GM19463 (cell line): ENCODE results near the gene COX20.

Experiments used
- ATAC-seq: cut with Tn5 transposase; IDR thresholded peaks from one replicate; pipeline ENCODE4 v1.9.1; 2021; ENCODE audit warnings: mild to moderate bottlenecking, moderate library complexity; ENCODE audit not compliant: unreplicated experiment

Gene COX20

GRCh38 chr1:244850896-244851295, 15.4 kb downstream of the COX20 start:
- ATAC-seq, result no peak

- ATAC-seq, result no peak
These were observed 16.2 kb downstream of the COX20 start for GRCh38 chr1:244851546-244852231.

GRCh38 chr1:244852694-244853093, 17.2 kb downstream of the COX20 start:
- ATAC-seq, result no peak

GRCh38 chr1:244854166-244854565, 18.7 kb downstream of the COX20 start:
- ATAC-seq, result no peak

- no peak for ATAC-seq
These were observed 19.6 kb downstream of the COX20 start for GRCh38 chr1:244854865-244855578.

GRCh38 chr1:244857761-244858160, 22.3 kb downstream of the COX20 start:
- ATAC-seq, result no peak

- no peak for ATAC-seq
These were observed 22.9 kb downstream of the COX20 start for GRCh38 chr1:244858357-244858756.

- ATAC-seq, result no peak
These were observed 24.6 kb downstream of the COX20 start for GRCh38 chr1:244860078-244860477.

- ATAC-seq, result no peak
These were observed 25.6 kb downstream of the COX20 start for GRCh38 chr1:244860914-244861610.

- ATAC-seq, result no peak
These were observed 26.2 kb downstream of the COX20 start for GRCh38 chr1:244861683-244862082.

GRCh38 chr1:244862354-244862698, 26.9 kb downstream of the COX20 start:
- ATAC-seq, result no peak

GRCh38 chr1:244862699-244863490, 27.4 kb downstream of the COX20 start:
- peak; percentile 52 for ATAC-seq

- ATAC-seq, result peak; percentile 0
These were observed 28.2 kb downstream of the COX20 start for GRCh38 chr1:244863491-244864252.

GRCh38 chr1:244864253-244865027, 29.0 kb downstream of the COX20 start, which contains the start of gene HNRNPU:
Gene HNRNPU (minus strand): TSS chr1:244864543. CDS start chr1:244864307, 236 bp downstream.
- peak; percentile 61 for ATAC-seq

GRCh38 chr1:244865028-244865371, 29.5 kb downstream of the COX20 start:
- no peak for ATAC-seq

GRCh38 chr1:244865820-244866219, 30.4 kb downstream of the COX20 start:
- ATAC-seq, result no peak

- no peak for ATAC-seq
These were observed 30.9 kb downstream of the COX20 start for GRCh38 chr1:244866355-244866754.

GRCh38 chr1:244868484-244869363, 33.3 kb downstream of the COX20 start:
- no peak for ATAC-seq

GRCh38 chr1:244869364-244869827, 33.9 kb downstream of the COX20 start:
- ATAC-seq, result no peak
